WERI-Rb-1 (cell line): ENCODE measurements around the gene FN1.

Experiments
- DNase-seq: peaks from one replicate; pipeline ENCODE4 v3.0.0-alpha.2; 2020
- H3K27ac ChIP-seq: fragments of 250-450 bp; sonication (Bioruptor Pico); 2 replicates; pipeline ENCODE4 v1.5.1; 2020; ENCODE audit warnings: mild to moderate bottlenecking, moderate library complexity
- H3K27me3 ChIP-seq: fragments of 250-450 bp; sonication (Bioruptor Pico); 2 replicates; pipeline ENCODE4 v1.5.1; 2021; ENCODE audit warnings: mild to moderate bottlenecking, low read depth, moderate library complexity; ENCODE audit not compliant: insufficient read depth, severe bottlenecking
- H3K36me3 ChIP-seq: fragments of 250-450 bp; sonication (Bioruptor Pico); 2 replicates; pipeline ENCODE4 v1.5.1; 2020; ENCODE audit warnings: mild to moderate bottlenecking, moderate library complexity
- H3K4me3 ChIP-seq: 2 replicates; pipeline ENCODE4 v1.5.1; 2011; ENCODE audit warnings: low read depth, mild to moderate bottlenecking, control low read depth, low read length
- H3K9me3 ChIP-seq: fragments of 250-450 bp; sonication (Bioruptor Pico); 2 replicates; pipeline ENCODE4 v1.5.1; 2021; ENCODE audit warnings: mild to moderate bottlenecking, moderate library complexity; ENCODE audit not compliant: severe bottlenecking
- TF ChIP-seq, protein P1 (sequence below): IDR thresholded peaks from 2 replicates; pipeline ENCODE4 v1.5.1; 2011; ENCODE audit warnings: low read depth, mild to moderate bottlenecking, control low read depth, inconsistent platforms, low read length

The FN1 gene

DNA sequence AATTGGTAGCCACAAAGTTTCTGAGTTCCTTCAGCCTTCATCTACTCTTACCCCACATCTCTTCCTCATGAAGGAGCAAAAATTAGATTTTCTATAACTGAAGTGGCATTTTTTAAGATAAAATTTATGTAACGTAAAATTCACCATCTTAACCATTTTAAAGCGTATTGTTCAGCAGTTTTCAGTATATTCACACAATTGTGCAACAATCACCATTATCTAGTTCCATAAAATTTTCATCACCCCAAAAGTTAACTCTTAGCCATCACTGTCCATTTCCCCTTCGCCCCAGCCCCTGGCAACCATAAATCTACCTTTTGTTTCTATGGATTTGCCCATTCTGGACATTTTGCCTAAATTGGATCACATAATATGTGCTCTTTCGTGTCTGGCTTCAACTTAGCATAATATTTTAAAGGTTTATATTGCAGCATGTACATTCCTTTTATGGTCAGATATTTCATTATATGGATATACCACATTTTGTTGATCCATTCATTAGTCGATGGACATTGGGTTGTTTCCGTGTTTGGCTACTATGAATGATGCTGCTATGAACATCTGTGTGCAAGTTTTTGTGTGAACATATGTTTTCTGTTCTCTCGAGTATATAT is 79.4 kb downstream of the FN1 start:
- Histone ChIP-seq H3K27ac (no peak overlapping the region), H3K9me3 (no peaks in the 10 kb centered on the region), H3K27me3 (no peaks in the 10 kb centered on the region), H3K36me3 (peaks cover under 1% of the 10 kb centered on the region; the same call in 1 of the 2 replicates), H3K4me3 (no peak overlapping the region)
- DNase-seq = no peak
- TF ChIP-seq, protein P1, sequence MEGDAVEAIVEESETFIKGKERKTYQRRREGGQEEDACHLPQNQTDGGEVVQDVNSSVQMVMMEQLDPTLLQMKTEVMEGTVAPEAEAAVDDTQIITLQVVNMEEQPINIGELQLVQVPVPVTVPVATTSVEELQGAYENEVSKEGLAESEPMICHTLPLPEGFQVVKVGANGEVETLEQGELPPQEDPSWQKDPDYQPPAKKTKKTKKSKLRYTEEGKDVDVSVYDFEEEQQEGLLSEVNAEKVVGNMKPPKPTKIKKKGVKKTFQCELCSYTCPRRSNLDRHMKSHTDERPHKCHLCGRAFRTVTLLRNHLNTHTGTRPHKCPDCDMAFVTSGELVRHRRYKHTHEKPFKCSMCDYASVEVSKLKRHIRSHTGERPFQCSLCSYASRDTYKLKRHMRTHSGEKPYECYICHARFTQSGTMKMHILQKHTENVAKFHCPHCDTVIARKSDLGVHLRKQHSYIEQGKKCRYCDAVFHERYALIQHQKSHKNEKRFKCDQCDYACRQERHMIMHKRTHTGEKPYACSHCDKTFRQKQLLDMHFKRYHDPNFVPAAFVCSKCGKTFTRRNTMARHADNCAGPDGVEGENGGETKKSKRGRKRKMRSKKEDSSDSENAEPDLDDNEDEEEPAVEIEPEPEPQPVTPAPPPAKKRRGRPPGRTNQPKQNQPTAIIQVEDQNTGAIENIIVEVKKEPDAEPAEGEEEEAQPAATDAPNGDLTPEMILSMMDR = no peak

DNA sequence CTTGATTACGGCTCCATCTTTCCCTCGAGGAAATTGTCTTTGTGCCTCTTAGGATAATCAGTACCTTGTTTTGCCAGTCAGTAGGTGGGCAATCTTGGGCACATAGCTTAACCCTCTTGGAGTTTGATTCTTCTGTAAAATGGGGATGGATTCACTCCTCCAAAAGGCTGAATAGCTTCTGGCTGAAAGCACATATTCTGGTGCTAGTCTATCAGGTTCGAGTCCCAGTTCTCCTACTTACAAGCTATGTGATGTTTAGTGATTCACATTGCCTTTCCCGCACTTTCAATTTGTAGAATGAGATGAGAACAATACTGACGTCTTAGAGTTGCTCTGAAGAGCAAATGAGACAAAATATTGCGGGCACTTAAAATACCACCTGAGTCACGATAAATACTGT is 80.1 kb downstream of the FN1 start:
- Histone ChIP-seq H3K27ac (no peak overlapping the region), H3K9me3 (no peaks in the 10 kb centered on the region)
- TF ChIP-seq, protein P1 = no peak

DNA sequence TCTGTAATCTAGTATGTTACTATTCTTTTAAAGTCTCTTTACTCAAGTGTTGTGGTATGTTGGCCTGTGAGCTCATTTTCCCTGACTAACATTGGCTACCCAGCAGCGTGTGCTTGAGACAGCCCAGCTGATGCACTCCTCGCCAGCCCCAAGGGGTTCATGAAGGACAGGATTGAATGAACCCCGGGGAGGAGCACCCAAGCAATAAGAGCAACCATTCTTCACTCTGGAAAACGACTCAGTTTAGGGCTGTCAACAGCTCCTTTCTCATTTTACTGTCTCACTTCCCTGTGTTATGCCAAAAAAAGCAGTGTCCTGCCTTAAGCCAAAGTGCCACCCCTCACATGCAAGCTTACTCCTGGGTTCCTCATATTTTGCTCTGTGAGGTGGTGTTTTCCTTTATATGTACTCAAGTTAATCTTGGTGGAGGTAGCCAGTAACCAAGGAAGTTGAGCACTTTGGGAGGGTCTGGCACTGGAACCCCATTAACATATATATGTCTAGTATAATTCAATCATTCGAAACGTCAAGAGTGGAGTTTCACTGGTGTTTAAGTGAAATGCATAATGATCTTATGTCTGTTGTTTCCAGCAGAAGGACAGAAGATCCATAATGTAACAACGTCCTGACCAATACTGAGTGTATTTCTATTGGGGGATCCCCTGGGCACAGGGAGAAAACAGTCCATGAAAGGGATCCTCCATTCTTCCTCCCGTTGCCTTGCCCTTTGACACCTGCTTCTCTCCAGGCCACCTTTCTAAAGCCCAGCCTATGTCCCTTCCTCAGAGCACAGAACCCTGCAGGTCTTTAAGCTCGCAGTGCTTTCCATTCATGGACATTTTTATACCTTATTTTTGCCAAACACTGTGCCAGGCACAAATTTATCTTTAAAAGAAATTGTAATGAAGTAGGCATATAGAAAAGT is 80.8 kb downstream of the FN1 start:
- Histone ChIP-seq H3K36me3 (peaks cover 6% of the 10 kb centered on the region), H3K4me3 (no peak overlapping the region), H3K9me3 (no peaks in the 10 kb centered on the region), H3K27ac (no peak overlapping the region), H3K27me3 (no peaks in the 10 kb centered on the region)
- no peak for DNase-seq
- TF ChIP-seq, protein P1 = no peak

More for the DNA sequence above, 80.1 kb downstream of the FN1 start:
- Histone ChIP-seq H3K36me3 (peaks cover 3% of the 10 kb centered on the region; the same call in 1 of the 2 replicates), H3K27me3 (no peaks in the 10 kb centered on the region), H3K4me3 (no peak overlapping the region)
- no peak for DNase-seq

DNA sequence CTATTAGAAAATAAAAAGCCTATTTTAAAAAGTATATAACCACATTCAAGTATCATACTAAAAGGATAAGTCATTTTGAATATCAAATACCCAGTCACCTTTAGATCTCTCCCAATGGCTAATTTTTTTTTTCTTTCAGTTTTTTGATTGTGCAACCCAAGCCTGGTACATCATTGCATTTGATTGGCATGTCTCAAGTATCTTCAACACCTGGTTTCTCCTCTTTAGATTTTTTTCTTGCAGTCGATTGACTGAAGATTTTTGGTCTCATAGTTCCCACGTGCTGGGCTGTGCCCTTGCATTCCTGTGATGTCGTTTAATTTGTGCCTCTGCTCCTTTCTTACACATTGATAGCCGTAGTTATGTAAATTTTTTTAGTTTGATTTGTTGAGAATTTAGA is 83.3 kb downstream of the FN1 start:
- H3K4me3 ChIP-seq = no peak overlapping the region
- DNase-seq = no peak
- H3K27ac ChIP-seq = no peak overlapping the region
- TF ChIP-seq, protein P1 = no peak
- H3K27me3 ChIP-seq = no peaks in the 10 kb centered on the region
- H3K9me3 ChIP-seq = no peaks in the 10 kb centered on the region
- peaks cover 24% of the 10 kb centered on the region for H3K36me3 ChIP-seq

DNA sequence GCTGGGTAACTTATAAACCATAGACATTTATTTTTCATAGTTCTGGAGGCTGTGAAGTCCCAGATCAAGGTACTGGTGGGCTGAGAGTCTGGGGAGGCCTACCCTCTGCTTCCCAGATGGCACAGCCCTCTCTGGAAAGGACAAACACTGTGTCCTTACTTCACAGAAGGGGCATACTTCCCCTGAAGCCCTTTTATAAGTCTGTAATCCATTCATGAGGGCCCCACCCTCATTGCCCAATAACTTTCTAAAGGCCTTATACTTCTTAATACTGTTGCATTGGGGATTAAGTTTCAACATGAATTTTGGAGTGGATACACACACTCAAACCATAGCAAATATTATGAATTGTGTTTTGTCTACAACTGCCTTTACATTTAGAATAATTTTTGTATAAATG is 88.0 kb downstream of the FN1 start:
- no peak for DNase-seq
- peaks cover 58% of the 10 kb centered on the region for H3K36me3 ChIP-seq

More for the DNA sequence above, 88.0 kb downstream of the FN1 start:
- H3K27ac ChIP-seq = no peak overlapping the region
- no peaks in the 10 kb centered on the region for H3K9me3 ChIP-seq
- no peak overlapping the region for H3K4me3 ChIP-seq
- H3K27me3 ChIP-seq = no peaks in the 10 kb centered on the region
- TF ChIP-seq, protein P1 = no peak
